SU-DHL-6 (cell line): ENCODE measurements around the gene ARL15.
"Not testable (repeated sequence)": the region's sequence is repeated elsewhere in the genome, so short reads cannot be mapped to it uniquely, and the experiment has no call there.

Experiments
- H2AFZ ChIP-seq: fragments of 200-600 bp; sonication (generic); 2 replicates; pipeline ENCODE4 v1.6.1; 2014; ENCODE audit warnings: low read depth, mild to moderate bottlenecking, moderate library complexity, mixed read lengths, antibody characterized with exemption, low read length; ENCODE audit not compliant: severe bottlenecking
- H3F3A ChIP-seq: fragments of 200-600 bp; shearing (Covaris generic); 2 replicates; pipeline ENCODE4 v1.6.0; 2016; ENCODE audit warnings: antibody characterized with exemption, mild to moderate bottlenecking; ENCODE audit not compliant: insufficient read depth
- H3K27ac ChIP-seq: fragments of 200-600 bp; sonication (generic); 2 replicates; pipeline ENCODE4 v1.5.1; 2016; ENCODE audit warnings: low read depth, mild to moderate bottlenecking, low read length, moderate library complexity, mixed read lengths
- H3K27me3 ChIP-seq: fragments of 200-600 bp; sonication (generic), shearing (Covaris generic); 2 replicates; pipeline ENCODE4 v1.6.0; 2014; ENCODE audit warnings: mild to moderate bottlenecking, low read length
- H3K36me3 ChIP-seq: fragments of 200-600 bp; sonication (generic); 2 replicates; pipeline ENCODE4 v1.6.1; 2014; ENCODE audit warnings: mild to moderate bottlenecking, low read length, mixed read lengths
- H3K4me2 ChIP-seq: fragments of 300-600, 200-600 bp; shearing (Covaris generic), sonication (generic); 2 replicates; pipeline ENCODE4 v1.6.0; 2014; ENCODE audit warnings: low read length, low read depth, mild to moderate bottlenecking; ENCODE audit not compliant: poor library complexity, severe bottlenecking
- H3K4me3 ChIP-seq: fragments of 200-600 bp; sonication (generic); 2 replicates; pipeline ENCODE4 v1.5.1; 2014; ENCODE audit warnings: antibody characterized with exemption, low read length, mild to moderate bottlenecking, mixed read lengths; ENCODE audit not compliant: insufficient read depth, poor library complexity, severe bottlenecking
- H3K79me2 ChIP-seq: fragments of 200-600 bp; sonication (generic); 2 replicates; pipeline ENCODE4 v1.6.1; 2014; ENCODE audit warnings: mild to moderate bottlenecking, low read length, moderate library complexity; ENCODE audit not compliant: insufficient read depth
- H3K9ac ChIP-seq: fragments of 200-600 bp; sonication (generic); 2 replicates; pipeline ENCODE4 v1.7.0; 2014; ENCODE audit warnings: mild to moderate bottlenecking, low read length
- H3K9me2 ChIP-seq: fragments of 200-600 bp; sonication (generic); replicated peaks from 2 replicates; pipeline ENCODE4 v1.6.1; 2014; ENCODE audit warnings: low read length; ENCODE audit not compliant: insufficient read depth
- H3K9me3 ChIP-seq: fragments of 200-600 bp; sonication (generic); 2 replicates; pipeline ENCODE4 v1.6.1; 2014; ENCODE audit warnings: low read length, mixed read lengths; ENCODE audit not compliant: insufficient read depth
- H4K20me1 ChIP-seq: fragments of 200-600 bp; sonication (generic); 2 replicates; pipeline ENCODE4 v1.6.1; 2014; ENCODE audit warnings: low read depth, mild to moderate bottlenecking, antibody characterized with exemption, low read length, moderate library complexity, mixed read lengths
- EZH2phosphoT487 ChIP-seq: fragments of 200-600 bp; sonication (generic), shearing (Covaris generic); conservative IDR thresholded peaks from 2 replicates; pipeline ENCODE4 v1.6.1; 2018; ENCODE audit warnings: mild to moderate bottlenecking, antibody characterized with exemption, low read length, moderate library complexity, mixed read lengths
- TF ChIP-seq, protein P1 (sequence below): fragments of 200-600 bp; sonication (generic); IDR thresholded peaks from one replicate; pipeline ENCODE4 v1.5.1; 2017; ENCODE audit warnings: antibody characterized with exemption, mild to moderate bottlenecking, low read length, moderate library complexity; ENCODE audit not compliant: insufficient read depth, poor library complexity, severe bottlenecking

ARL15 gene

DNA sequence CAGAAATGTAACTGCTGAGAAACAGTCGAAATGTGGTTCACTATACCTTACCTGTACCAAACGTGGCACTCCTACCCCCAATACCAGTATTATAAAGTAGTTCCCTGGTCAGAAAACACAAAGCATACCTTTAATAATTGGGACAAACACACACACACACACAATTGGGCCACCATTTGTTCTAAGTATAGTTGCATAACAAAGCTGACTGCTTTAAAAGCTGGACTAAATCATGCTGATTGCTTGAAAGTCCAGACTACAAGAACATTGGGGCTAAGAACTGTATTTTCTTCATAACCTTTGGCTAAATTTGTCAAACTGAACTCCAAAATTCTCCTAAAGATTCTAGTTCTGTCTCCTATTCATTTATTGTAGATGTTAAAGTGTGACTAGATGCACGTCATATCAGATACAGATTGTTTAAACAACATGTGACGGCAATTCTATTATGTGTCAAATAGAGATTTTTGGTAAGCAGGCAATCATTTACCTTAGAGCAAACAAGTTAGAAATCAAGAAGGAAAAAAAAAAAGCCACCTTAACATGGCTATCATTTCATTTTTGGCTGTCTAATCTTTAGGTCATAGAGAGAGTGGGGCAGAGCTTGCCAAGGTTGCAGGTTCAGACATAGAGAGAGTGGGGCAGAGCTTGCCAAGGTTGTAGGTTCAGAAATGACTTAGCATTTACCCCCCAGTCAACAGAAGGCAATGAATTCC is 265.1 kb downstream of the ARL15 start:
- Histone ChIP-seq H3K36me3 (no peaks in the 10 kb centered on the region), H2AFZ (no peak overlapping the region), H3F3A (no peaks in the 10 kb centered on the region), H3K27me3 (no peaks in the 10 kb centered on the region), H3K79me2 (no peaks in the 10 kb centered on the region), H3K4me2 (no peak overlapping the region), H4K20me1 (no peaks in the 10 kb centered on the region), H3K4me3 (no peak overlapping the region), H3K9ac (no peak overlapping the region), H3K27ac (no peak overlapping the region), H3K9me2 (no peaks in the 10 kb centered on the region), H3K9me3 (no peaks in the 10 kb centered on the region)
- TF ChIP-seq, protein P1, sequence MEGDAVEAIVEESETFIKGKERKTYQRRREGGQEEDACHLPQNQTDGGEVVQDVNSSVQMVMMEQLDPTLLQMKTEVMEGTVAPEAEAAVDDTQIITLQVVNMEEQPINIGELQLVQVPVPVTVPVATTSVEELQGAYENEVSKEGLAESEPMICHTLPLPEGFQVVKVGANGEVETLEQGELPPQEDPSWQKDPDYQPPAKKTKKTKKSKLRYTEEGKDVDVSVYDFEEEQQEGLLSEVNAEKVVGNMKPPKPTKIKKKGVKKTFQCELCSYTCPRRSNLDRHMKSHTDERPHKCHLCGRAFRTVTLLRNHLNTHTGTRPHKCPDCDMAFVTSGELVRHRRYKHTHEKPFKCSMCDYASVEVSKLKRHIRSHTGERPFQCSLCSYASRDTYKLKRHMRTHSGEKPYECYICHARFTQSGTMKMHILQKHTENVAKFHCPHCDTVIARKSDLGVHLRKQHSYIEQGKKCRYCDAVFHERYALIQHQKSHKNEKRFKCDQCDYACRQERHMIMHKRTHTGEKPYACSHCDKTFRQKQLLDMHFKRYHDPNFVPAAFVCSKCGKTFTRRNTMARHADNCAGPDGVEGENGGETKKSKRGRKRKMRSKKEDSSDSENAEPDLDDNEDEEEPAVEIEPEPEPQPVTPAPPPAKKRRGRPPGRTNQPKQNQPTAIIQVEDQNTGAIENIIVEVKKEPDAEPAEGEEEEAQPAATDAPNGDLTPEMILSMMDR = no peak
- TF ChIP-seq EZH2phosphoT487 = no peak

DNA sequence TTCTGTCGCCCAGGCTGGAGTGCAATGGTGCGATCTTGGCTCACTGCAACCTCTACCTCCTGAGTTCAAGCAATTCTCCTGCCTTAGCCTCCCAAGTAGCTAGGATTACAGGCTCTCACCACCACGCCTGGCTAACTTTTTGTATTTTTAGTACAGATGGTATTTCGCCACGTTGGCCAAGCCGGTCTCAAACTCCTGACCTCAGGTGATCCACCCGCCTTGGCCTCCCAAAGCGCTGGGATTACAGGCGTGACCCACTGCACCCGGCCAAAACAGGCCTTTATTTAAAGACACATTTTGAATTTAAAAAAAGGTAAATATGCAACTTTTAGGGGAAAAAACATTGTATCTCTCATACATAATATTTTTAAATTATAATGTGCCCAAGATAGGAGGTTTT is 266.1 kb downstream of the ARL15 start:
- not testable (repeated sequence) for H3K9ac ChIP-seq, H3K79me2 ChIP-seq, H3K27me3 ChIP-seq, H4K20me1 ChIP-seq, H3K27ac ChIP-seq, H3K36me3 ChIP-seq, H3K4me2 ChIP-seq, H2AFZ ChIP-seq, H3K9me2 ChIP-seq, H3F3A ChIP-seq, H3K4me3 ChIP-seq, H3K9me3 ChIP-seq

- Histone ChIP-seq H3K4me3 (no peak overlapping the region), H3K9me3 (no peaks in the 10 kb centered on the region), H4K20me1 (no peaks in the 10 kb centered on the region), H3K36me3 (no peaks in the 10 kb centered on the region), H3K79me2 (no peaks in the 10 kb centered on the region), H3K27ac (no peak overlapping the region), H3K9ac (no peak overlapping the region), H3F3A (no peaks in the 10 kb centered on the region), H2AFZ (no peak overlapping the region), H3K27me3 (no peaks in the 10 kb centered on the region), H3K9me2 (no peaks in the 10 kb centered on the region), H3K4me2 (no peak overlapping the region)
- no peak for TF ChIP-seq EZH2phosphoT487
- TF ChIP-seq, protein P1 = no peak
Measured at GRCh38 chr5:54040804-54041203, 269.6 kb downstream of the ARL15 start.

GRCh38 chr5:54040018-54040417 is 270.4 kb downstream of the ARL15 start:
- H3K27me3 ChIP-seq = no peaks in the 10 kb centered on the region
- H3K79me2 ChIP-seq = no peaks in the 10 kb centered on the region
- no peaks in the 10 kb centered on the region for H3K36me3 ChIP-seq
- TF ChIP-seq EZH2phosphoT487 = no peak
- TF ChIP-seq, protein P1 = no peak
- no peak overlapping the region for H3K27ac ChIP-seq
- no peak overlapping the region for H2AFZ ChIP-seq
- no peak overlapping the region for H3K4me3 ChIP-seq
- no peak overlapping the region for H3K4me2 ChIP-seq
- no peaks in the 10 kb centered on the region for H3F3A ChIP-seq
- no peak overlapping the region for H3K9ac ChIP-seq
- no peaks in the 10 kb centered on the region for H3K9me3 ChIP-seq
- H3K9me2 ChIP-seq = no peaks in the 10 kb centered on the region
- no peaks in the 10 kb centered on the region for H4K20me1 ChIP-seq
